T-cell (primary cell): ENCODE results near the gene INSRR. TPM values are rescaled to one million over a fixed set of nuclear protein-coding genes. Genes with fewer than 3 reads are reported as not detected.

Source experiments
- ATAC-seq, 4 experiments: fragments of 200-7000 bp in 3 of 4; fragments of 150-1000 bp in 1 of 4; cut with Tn5 transposase; replicated peaks in 1 of 4; 1 replicate in 3 of 4; 2 replicates in 1 of 4; pipeline ENCODE4 v1.10.0; 2021; ENCODE audit warnings: moderate library complexity in 3 of 4, mild to moderate bottlenecking in 2 of 4, moderate number of reproducible peaks in 1 of 4
- CTCF ChIA-PET, 2 donors: fragments of 300-600 bp; sonication (Branson Sonifier 250); formaldehyde crosslinking; loops; one replicate each; lab custom pipeline; 2022; ENCODE audit warnings: antibody characterized with exemption in 2 of 2; lab: Charles Lee
- POLR2A ChIA-PET, 2 donors: fragments of 300-600 bp; sonication (Branson Sonifier 250); formaldehyde crosslinking; loops; one replicate each; lab custom pipeline; 2022; ENCODE audit warnings: antibody characterized with exemption in 2 of 2; lab: Charles Lee
- DNase-seq, 35 experiments: peaks; one replicate each; pipeline versions ENCODE4 v3.0.0 to v3.0.0-alpha.2; 2013 to 2023
- H3K27ac ChIP-seq: one replicate; pipeline ENCODE4 v1.5.1; 2013; ENCODE audit warnings: low read length
- H3K27me3 ChIP-seq, 2 experiments: replicated peaks in 1 of 2; 1 replicate in 1 of 2; 2 replicates in 1 of 2; pipeline versions ENCODE4 v1.6.1 to v1.7.0; 2013; ENCODE audit warnings: low read length in 1 of 2, mixed read lengths in 1 of 2; ENCODE audit not compliant: control insufficient read depth in 2 of 2, insufficient read depth in 2 of 2; ENCODE audit errors: extremely low read depth in 1 of 2
- H3K36me3 ChIP-seq, 2 donors: 1 replicate in 1 of 2; 2 replicates in 1 of 2; pipeline versions ENCODE4 v1.6.1 to v1.7.0; 2013; ENCODE audit warnings: low read length in 1 of 2; ENCODE audit not compliant: control insufficient read depth in 2 of 2, insufficient read depth in 1 of 2; ENCODE audit errors: extremely low read depth in 1 of 2
- H3K4me1 ChIP-seq, 2 experiments: 1 replicate in 1 of 2; 2 replicates in 1 of 2; pipeline versions ENCODE4 v1.6.1 to v1.7.0; 2013; ENCODE audit warnings: low read length in 2 of 2, mixed read lengths in 1 of 2; ENCODE audit not compliant: insufficient read depth in 2 of 2, control insufficient read depth in 1 of 2; ENCODE audit errors: extremely low read depth in 1 of 2
- H3K4me3 ChIP-seq, 2 donors: 1 replicate in 1 of 2; 2 replicates in 1 of 2; pipeline versions ENCODE4 v1.5.1 to v1.7.0; 2013; ENCODE audit warnings: mild to moderate bottlenecking in 2 of 2, low read length in 1 of 2, moderate library complexity in 1 of 2; ENCODE audit not compliant: control insufficient read depth in 1 of 2; ENCODE audit errors: extremely low read depth in 1 of 2
- H3K9me3 ChIP-seq: 2 replicates; pipeline ENCODE4 v1.7.0; 2013
- H3K27ac Mint-ChIP-seq, 2 donors: one replicate each; pipeline ENCODE4 v1.8.0; 2020 to 2021; ENCODE audit warnings: mild to moderate bottlenecking in 2 of 2, mixed read lengths in 2 of 2
- H3K27me3 Mint-ChIP-seq, 2 donors: one replicate each; pipeline ENCODE4 v1.8.0; 2021 to 2022; ENCODE audit warnings: mixed read lengths in 2 of 2
- H3K36me3 Mint-ChIP-seq: one replicate; pipeline ENCODE4 v1.8.0; 2021; ENCODE audit warnings: mixed read lengths
- H3K4me1 Mint-ChIP-seq, 3 donors: one replicate each; pipeline ENCODE4 v1.8.0; 2020 to 2022; ENCODE audit warnings: mixed read lengths in 3 of 3, mild to moderate bottlenecking in 1 of 3
- H3K4me3 Mint-ChIP-seq, 3 donors: one replicate each; pipeline ENCODE4 v1.8.0; 2020 to 2022; ENCODE audit warnings: mild to moderate bottlenecking in 3 of 3, mixed read lengths in 3 of 3, moderate library complexity in 3 of 3
- H3K9me3 Mint-ChIP-seq, 3 donors: one replicate each; pipeline ENCODE4 v1.8.0; 2020 to 2022; ENCODE audit warnings: mixed read lengths in 3 of 3
- WGBS: methylation state at CpG from one replicate; pipeline ENCODE4 v1.1.5; 2013; ENCODE audit warnings: missing lambda C conversion rate; ENCODE audit not compliant: insufficient coverage; 5-methylcytosine and 5-hydroxymethylcytosine counted together
- total RNA-seq, 35 experiments: library from RNA in 6 of 35; stranded (reverse) in 6 of 35; fragments of 120-200 nt in 1 of 35; gene quantifications; one replicate each; pipeline versions ENCODE4 v1.2.1 to v1.2.4 and lab custom pipeline; 2013 to 2026

The INSRR gene
- total RNA-seq, 5 donors from 2014 or later (not counting 1 experiment from before 2014, with no cell fraction given) = 0.07 TPM; not detected in 4

DNA sequence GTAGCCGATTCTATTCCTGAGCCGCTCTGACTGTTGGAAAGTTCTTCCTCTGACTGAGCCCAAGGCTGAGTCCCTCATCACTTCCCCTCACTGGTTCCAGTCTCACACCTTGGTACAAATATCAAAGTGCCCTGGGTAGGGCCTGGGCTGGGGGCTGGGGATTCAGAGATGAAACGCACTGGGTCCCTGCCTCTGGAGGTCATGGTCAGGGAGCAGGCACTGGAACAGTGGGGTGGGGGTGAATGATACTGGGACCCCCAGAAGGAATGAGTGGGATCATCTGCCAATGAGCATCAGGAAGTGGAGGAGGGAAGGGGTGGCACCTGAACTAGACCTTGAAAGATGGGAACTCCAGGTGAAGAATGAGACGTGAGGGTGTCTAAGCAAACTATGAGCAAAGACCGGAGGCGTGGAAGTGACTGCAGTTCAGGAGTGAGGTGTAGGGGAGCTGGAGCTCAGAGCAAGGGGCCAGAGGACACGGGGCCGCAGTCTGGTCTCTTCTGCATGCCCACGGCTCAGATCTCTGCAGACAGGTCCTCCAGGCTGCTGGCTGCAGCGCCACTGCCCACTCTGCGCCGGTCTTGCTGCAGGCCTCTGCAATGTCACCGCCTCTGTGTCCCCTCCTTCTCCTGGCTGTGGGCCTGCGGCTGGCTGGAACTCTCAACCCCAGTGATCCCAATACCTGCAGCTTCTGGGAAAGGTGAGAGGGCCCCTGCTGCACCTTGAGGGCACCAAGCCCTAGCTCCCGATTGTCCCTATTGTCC lies 44.6 kb upstream of the INSRR start:
- Mint-ChIP-seq H3K4me3 (no peak overlapping the region), H3K27me3 (peaks cover 11 to 29% of the 10 kb centered on the region in 2 donors), H3K36me3 (no peaks in the 10 kb centered on the region), H3K27ac (no peak overlapping the region), H3K4me1 (peaks cover 1 to 3% (median 2%) of the 10 kb centered on the region in 3 donors), H3K9me3 (no peaks in the 10 kb centered on the region)
- no peak for DNase-seq
- WGBS = 83% methylated on average over 11 of the region's 15 CpGs
- H3K36me3 ChIP-seq = no peaks in the 10 kb centered on the region
- POLR2A ChIA-PET = no interaction called here
- CTCF ChIA-PET = interaction anchor here in 1 of 2 donors (0.6 kb wide), 1 partner anchor 57 kb away, joined by 3 read pairs; no protein-coding TSS in a partner anchor
- no peaks in the 10 kb centered on the region for H3K4me1 ChIP-seq
- H3K27ac ChIP-seq = no peak overlapping the region
- H3K4me3 ChIP-seq = no peak overlapping the region
- peaks cover 0 to 61% of the 10 kb centered on the region in 2 experiments for H3K27me3 ChIP-seq
- no peaks in the 10 kb centered on the region for H3K9me3 ChIP-seq
- ATAC-seq = no peak

DNA sequence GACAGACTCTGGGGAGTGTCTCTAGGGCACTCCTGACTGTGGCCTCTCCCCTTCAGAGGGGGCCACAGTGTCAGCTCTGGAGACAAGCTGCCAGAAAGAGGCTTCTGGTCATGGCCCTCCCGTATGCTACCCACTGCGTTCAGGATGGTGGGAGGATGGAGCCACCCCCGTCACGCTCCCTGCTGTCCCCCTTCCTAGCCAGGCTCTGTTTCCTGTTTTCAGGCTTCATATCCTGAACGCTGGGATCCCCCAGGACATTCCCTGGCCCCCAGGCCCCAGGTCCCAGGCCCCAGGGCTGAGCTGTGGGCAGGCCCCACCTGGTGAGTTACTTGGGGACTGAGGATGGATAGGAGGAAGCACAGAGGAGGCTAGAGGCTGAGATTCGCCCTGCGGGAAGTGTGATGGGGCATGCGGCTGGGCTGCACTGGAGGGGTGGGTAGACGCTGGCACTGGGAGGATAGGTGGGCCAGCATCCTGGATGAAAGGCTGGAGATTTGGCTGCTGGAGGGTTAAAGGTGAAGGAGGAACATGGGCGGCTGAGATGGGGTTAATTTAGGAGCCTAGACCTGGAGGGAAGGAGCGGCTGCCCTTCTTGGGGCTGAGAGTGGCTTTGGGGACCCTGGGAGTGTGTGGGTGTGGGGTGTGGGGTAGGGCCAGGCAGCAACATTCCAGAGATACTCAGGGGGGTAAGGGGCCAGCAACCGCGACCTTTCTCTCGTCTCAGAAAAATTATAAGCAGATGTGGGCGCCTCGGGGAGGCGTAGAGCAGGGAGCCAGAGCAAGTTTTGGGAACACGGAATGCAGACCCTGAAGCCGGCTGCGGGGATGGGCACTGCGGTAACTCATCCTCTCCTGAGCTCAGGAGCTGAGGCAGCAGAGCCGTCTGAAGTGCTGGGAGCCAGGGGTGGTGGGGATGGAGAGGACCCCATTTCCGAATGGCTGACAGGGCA lies 43.3 kb upstream of the INSRR start:
- ATAC-seq = no peak
- Mint-ChIP-seq H3K9me3 (no peaks in the 10 kb centered on the region), H3K27me3 (peaks cover 14 to 35% of the 10 kb centered on the region in 2 donors), H3K27ac (no peak overlapping the region), H3K4me3 (no peak overlapping the region), H3K36me3 (no peaks in the 10 kb centered on the region), H3K4me1 (peaks cover 4 to 7% (median 6%) of the 10 kb centered on the region in 3 donors)
- POLR2A ChIA-PET = no interaction called here
- 83% methylated on average over 19 of the region's 23 CpGs for WGBS
- no peak overlapping the region for H3K27ac ChIP-seq
- CTCF ChIA-PET = interaction anchor here in 1 of 2 donors (0.6 kb wide), 1 partner anchor 10 kb away, joined by 3 read pairs; no protein-coding TSS in a partner anchor
- no peaks in the 10 kb centered on the region for H3K36me3 ChIP-seq
- H3K27me3 ChIP-seq = peaks cover 0 to 65% of the 10 kb centered on the region in 2 experiments
- H3K4me1 ChIP-seq = peaks cover 0 to 6% of the 10 kb centered on the region in 2 experiments
- H3K9me3 ChIP-seq = no peaks in the 10 kb centered on the region
- DNase-seq = no peak
- no peak overlapping the region for H3K4me3 ChIP-seq

DNA sequence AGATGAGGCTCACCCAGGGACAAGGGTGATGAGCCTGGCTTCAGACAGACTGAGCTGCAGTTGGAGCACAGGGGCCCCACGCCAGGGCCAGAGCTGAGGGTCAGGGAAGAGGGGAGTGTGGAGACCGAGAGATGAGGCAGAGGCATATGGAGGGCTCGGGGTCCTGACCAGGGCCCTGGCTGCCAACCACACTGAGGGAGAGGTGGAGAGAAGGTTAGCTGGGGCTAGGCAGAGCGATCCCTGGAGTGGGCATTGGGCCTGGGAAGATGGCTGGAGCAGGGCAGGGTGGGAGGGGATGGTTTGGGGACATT lies 42.6 kb upstream of the INSRR start:
- peaks cover 0 to 65% of the 10 kb centered on the region in 2 experiments for H3K27me3 ChIP-seq
- CTCF ChIA-PET = interaction anchor here in 1 of 2 donors (0.7 kb wide), 1 partner anchor 55 kb away, joined by 3 read pairs; no protein-coding TSS in a partner anchor
- no peaks in the 10 kb centered on the region for H3K36me3 Mint-ChIP-seq
- POLR2A ChIA-PET = no interaction called here
- no peak overlapping the region for H3K27ac Mint-ChIP-seq
- peaks cover 10 to 34% of the 10 kb centered on the region in 2 donors for H3K27me3 Mint-ChIP-seq
- DNase-seq = no peak
- no peak overlapping the region for H3K27ac ChIP-seq
- H3K4me3 ChIP-seq = no peak overlapping the region
- ATAC-seq = no peak
- WGBS = 86% methylated on average over 1 of the region's 4 CpGs
- no peaks in the 10 kb centered on the region for H3K9me3 Mint-ChIP-seq
- no peaks in the 10 kb centered on the region for H3K9me3 ChIP-seq
- H3K4me3 Mint-ChIP-seq = no peak overlapping the region
- peaks cover 0 to 6% of the 10 kb centered on the region in 2 experiments for H3K4me1 ChIP-seq
- no peaks in the 10 kb centered on the region for H3K36me3 ChIP-seq
- H3K4me1 Mint-ChIP-seq = peaks cover 4 to 7% (median 6%) of the 10 kb centered on the region in 3 donors

DNA sequence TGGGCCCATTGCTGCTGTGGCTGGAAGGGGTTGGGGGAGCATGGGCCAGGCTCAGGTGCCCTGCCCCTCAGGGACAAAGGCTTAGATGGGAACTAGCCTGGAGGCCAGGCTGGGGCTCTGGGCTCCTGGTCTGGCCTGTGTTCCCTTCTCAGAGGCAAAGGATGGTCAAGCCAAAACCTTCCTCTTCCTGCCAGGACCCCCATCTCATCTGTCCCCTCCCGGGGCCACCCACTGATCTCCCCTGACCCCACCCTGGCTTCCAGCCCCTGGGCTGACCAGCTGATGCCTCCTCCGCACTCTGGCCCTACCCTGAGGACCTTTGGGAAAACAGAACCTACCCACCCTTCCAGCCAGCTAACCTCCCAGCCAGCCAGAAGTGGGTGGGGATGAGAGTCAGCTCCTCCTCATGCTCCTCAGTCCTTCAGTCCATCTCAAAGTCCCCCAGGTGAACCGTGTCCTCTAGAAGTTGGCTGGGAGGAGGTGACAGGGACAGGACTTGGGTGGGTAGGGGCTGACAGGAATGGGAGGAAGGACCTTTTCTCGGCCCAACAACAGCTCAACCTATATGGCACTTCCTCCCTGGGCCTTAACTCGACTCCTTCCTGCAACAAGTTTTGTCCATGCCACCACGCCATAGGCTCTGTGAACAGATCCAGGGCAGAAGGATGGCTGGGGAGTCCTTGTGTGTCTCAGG lies 42.1 kb upstream of the INSRR start:
- Mint-ChIP-seq H3K9me3 (no peaks in the 10 kb centered on the region), H3K4me3 (no peak overlapping the region), H3K27me3 (peaks cover 10 to 35% of the 10 kb centered on the region in 2 donors), H3K36me3 (no peaks in the 10 kb centered on the region), H3K4me1 (peaks cover 4 to 7% (median 6%) of the 10 kb centered on the region in 3 donors), H3K27ac (no peak overlapping the region)
- Histone ChIP-seq H3K4me3 (no peak overlapping the region), H3K27me3 (peaks cover 0 to 64% of the 10 kb centered on the region in 2 experiments), H3K36me3 (no peaks in the 10 kb centered on the region), H3K4me1 (peaks cover 0 to 6% of the 10 kb centered on the region in 2 experiments), H3K9me3 (no peaks in the 10 kb centered on the region), H3K27ac (no peak overlapping the region)
- ATAC-seq = no peak
- CTCF ChIA-PET = interaction anchor here in 1 of 2 donors (0.7 kb wide), 1 partner anchor 56 kb away, joined by 3 read pairs; no protein-coding TSS in a partner anchor
- no peak for DNase-seq
- POLR2A ChIA-PET = no interaction called here
- 75% methylated on average over 1 of the region's 6 CpGs for WGBS

DNA sequence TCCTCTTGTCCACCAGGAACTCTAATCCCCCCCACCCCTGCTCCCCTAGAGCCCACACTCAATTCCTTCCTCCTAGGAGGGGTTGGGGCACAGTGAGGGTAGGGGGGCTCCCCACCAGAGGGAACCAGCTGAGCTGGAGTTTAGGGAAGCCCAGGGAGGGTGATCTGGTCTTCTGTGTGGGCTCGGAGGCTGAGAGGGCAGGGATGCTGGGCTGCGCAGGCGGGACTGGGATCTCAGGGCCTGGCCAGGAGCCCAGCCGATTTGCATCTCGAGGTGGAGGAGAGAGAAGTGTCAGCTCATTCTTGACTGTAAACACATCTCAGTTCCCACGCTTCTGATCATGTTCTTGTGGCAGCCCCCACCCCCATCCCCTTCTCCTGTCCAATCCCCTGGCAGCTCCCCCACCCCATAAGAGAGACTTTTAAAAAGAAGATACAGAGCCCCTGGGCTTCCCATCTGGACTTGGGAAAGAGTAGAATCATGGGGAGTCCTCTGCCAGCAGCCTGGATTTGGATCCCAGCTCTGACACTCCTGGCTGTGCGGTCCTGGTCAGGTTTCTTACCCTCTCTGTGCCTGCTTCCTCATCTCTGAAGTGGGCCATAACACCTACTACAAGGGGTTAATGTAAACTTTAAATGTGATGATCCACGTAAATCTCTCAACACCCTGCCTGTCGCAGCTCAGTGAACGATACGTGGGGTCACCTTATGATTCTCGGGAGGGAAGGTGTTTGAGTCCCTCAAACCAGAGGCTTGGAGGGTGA lies 41.2 kb upstream of the INSRR start:
- Histone ChIP-seq H3K36me3 (no peaks in the 10 kb centered on the region), H3K27ac (no peak overlapping the region), H3K27me3 (peaks cover 0 to 71% of the 10 kb centered on the region in 2 experiments), H3K4me3 (no peak overlapping the region), H3K4me1 (peaks cover 0 to 6% of the 10 kb centered on the region in 2 experiments), H3K9me3 (no peaks in the 10 kb centered on the region)
- no peaks in the 10 kb centered on the region for H3K36me3 Mint-ChIP-seq
- no peak overlapping the region for H3K4me3 Mint-ChIP-seq
- ATAC-seq (no peak), DNase-seq (no peak)
- H3K27me3 Mint-ChIP-seq = peaks cover 10 to 39% of the 10 kb centered on the region in 2 donors
- POLR2A ChIA-PET = no interaction called here
- no peaks in the 10 kb centered on the region for H3K9me3 Mint-ChIP-seq
- WGBS = 91% methylated on average over 4 of the region's 12 CpGs
- H3K4me1 Mint-ChIP-seq = peaks cover 4 to 7% (median 6%) of the 10 kb centered on the region in 3 donors
- CTCF ChIA-PET = interaction anchor here (0.5 to 0.6 kb wide), 2 partner anchors 104 to 233 kb away, joined by 3 to 4 read pairs; no protein-coding TSS in a partner anchor
- no peak overlapping the region for H3K27ac Mint-ChIP-seq
